Trophoblast cell (in vitro differentiated cells and primary cell): ENCODE data around the gene CCNI.

Experiments used
- DNase-seq, 2 donors: peaks; one replicate each; pipeline ENCODE4 v3.0.0-alpha.2; 2016
- H2AFZ ChIP-seq: 2 replicates; pipeline ENCODE4 v1.6.1; 2013; ENCODE audit warnings: low read length, moderate library complexity, mild to moderate bottlenecking; ENCODE audit not compliant: insufficient read depth, poor library complexity
- H2AK5ac ChIP-seq: 2 replicates; pipeline ENCODE4 v1.6.1; 2013; ENCODE audit warnings: mild to moderate bottlenecking, low read length
- H2BK120ac ChIP-seq: 2 replicates; pipeline ENCODE4 v1.6.1; 2013; ENCODE audit warnings: low read length, mild to moderate bottlenecking, moderate library complexity; ENCODE audit not compliant: insufficient read depth, poor library complexity
- H2BK12ac ChIP-seq: 2 replicates; pipeline ENCODE4 v1.6.1; 2013; ENCODE audit warnings: mild to moderate bottlenecking, low read length, moderate library complexity
- H2BK5ac ChIP-seq: 2 replicates; pipeline ENCODE4 v1.6.1; 2013; ENCODE audit warnings: low read length, low read depth, moderate library complexity, mild to moderate bottlenecking; ENCODE audit not compliant: poor library complexity
- H3K14ac ChIP-seq: 2 replicates; pipeline ENCODE4 v1.6.1; 2013; ENCODE audit warnings: mild to moderate bottlenecking, low read length
- H3K18ac ChIP-seq: 2 replicates; pipeline ENCODE4 v1.6.1; 2013; ENCODE audit warnings: mild to moderate bottlenecking, low read length
- H3K23ac ChIP-seq: 2 replicates; pipeline ENCODE4 v1.6.1; 2013; ENCODE audit warnings: low read length
- H3K27ac ChIP-seq: 2 replicates; pipeline ENCODE4 v1.5.1; 2013; ENCODE audit warnings: low read depth, mild to moderate bottlenecking, inconsistent platforms, low read length, moderate library complexity
- H3K27me3 ChIP-seq: 2 replicates; pipeline ENCODE4 v1.6.1; 2013; ENCODE audit warnings: inconsistent platforms, mild to moderate bottlenecking, low read length, moderate library complexity; ENCODE audit not compliant: insufficient read depth
- H3K36me3 ChIP-seq, 2 experiments: 1 replicate in 1 of 2; 2 replicates in 1 of 2; pipeline ENCODE4 v1.6.1; 2013; ENCODE audit warnings: low read length in 2 of 2, mild to moderate bottlenecking in 2 of 2, moderate library complexity in 1 of 2; ENCODE audit not compliant: insufficient read depth in 2 of 2, control insufficient read depth in 1 of 2
- H3K4ac ChIP-seq: 2 replicates; pipeline ENCODE4 v1.6.1; 2013; ENCODE audit warnings: low read depth, mild to moderate bottlenecking, low read length, moderate library complexity
- H3K4me1 ChIP-seq, 2 experiments: 1 replicate in 1 of 2; 2 replicates in 1 of 2; pipeline ENCODE4 v1.6.1; 2013; ENCODE audit warnings: low read length in 2 of 2, mild to moderate bottlenecking in 2 of 2, moderate library complexity in 1 of 2; ENCODE audit not compliant: insufficient read depth in 2 of 2, control insufficient read depth in 1 of 2
- H3K4me2 ChIP-seq: 2 replicates; pipeline ENCODE4 v1.6.1; 2013; ENCODE audit warnings: inconsistent platforms, mild to moderate bottlenecking, low read length, moderate library complexity
- H3K4me3 ChIP-seq: 2 replicates; pipeline ENCODE4 v1.5.1; 2013; ENCODE audit warnings: mild to moderate bottlenecking, low read depth, low read length, inconsistent platforms
- H3K79me1 ChIP-seq: one replicate; pipeline ENCODE4 v1.6.1; 2013; ENCODE audit warnings: low read length
- H3K79me2 ChIP-seq: 2 replicates; pipeline ENCODE4 v1.6.1; 2013; ENCODE audit warnings: low read length, mild to moderate bottlenecking; ENCODE audit not compliant: control insufficient read depth, insufficient read depth, poor library complexity
- H3K9ac ChIP-seq: 2 replicates; pipeline ENCODE4 v1.6.1; 2013; ENCODE audit warnings: mild to moderate bottlenecking, low read length
- H3K9me3 ChIP-seq: 2 replicates; pipeline ENCODE4 v1.6.1; 2013; ENCODE audit warnings: low read depth, mild to moderate bottlenecking, control low read depth, inconsistent platforms, low read length; ENCODE audit not compliant: insufficient read depth
- H4K12ac ChIP-seq: 2 replicates; pipeline ENCODE4 v1.6.1; 2013; ENCODE audit warnings: low read depth, mild to moderate bottlenecking, low read length, moderate library complexity
- H4K8ac ChIP-seq: 2 replicates; pipeline ENCODE4 v1.6.1; 2013; ENCODE audit warnings: low read depth, mild to moderate bottlenecking, low read length, moderate library complexity
- H4K91ac ChIP-seq: one replicate; pipeline ENCODE4 v1.6.1; 2013; ENCODE audit warnings: low read depth, mild to moderate bottlenecking, low read length, moderate library complexity
- WGBS: extraction: QIAGEN DNeasy Blood & Tissue Kit; methylation state at CpG from one replicate; pipeline ENCODE4 v1.1.7; 2013; ENCODE audit warnings: missing lambda C conversion rate; ENCODE audit not compliant: insufficient read length, insufficient coverage; ENCODE audit errors: extremely low coverage; 5-methylcytosine and 5-hydroxymethylcytosine counted together

Gene CCNI

GRCh38 chr4:77110730-77111129 lies 34.9 kb upstream of the CCNI start:
- H3K4me3 ChIP-seq = no peak overlapping the region
- H3K4ac ChIP-seq = no peak overlapping the region
- H3K4me1 ChIP-seq = no peaks in the 10 kb centered on the region
- no peak overlapping the region for H4K91ac ChIP-seq
- no peak overlapping the region for H2BK5ac ChIP-seq
- no peak overlapping the region for H3K18ac ChIP-seq
- H3K23ac ChIP-seq = no peak overlapping the region
- no peaks in the 10 kb centered on the region for H3K36me3 ChIP-seq
- no peak overlapping the region for H2AK5ac ChIP-seq
- H4K12ac ChIP-seq = no peak overlapping the region
- H3K9ac ChIP-seq = no peak overlapping the region
- WGBS = no CpG with 5 or more reads among the region's 1 CpG
- no peaks in the 10 kb centered on the region for H3K27me3 ChIP-seq
- H3K27ac ChIP-seq = no peak overlapping the region
- no peaks in the 10 kb centered on the region for H3K9me3 ChIP-seq
- no peak for DNase-seq
- no peak overlapping the region for H2BK120ac ChIP-seq
- no peaks in the 10 kb centered on the region for H3K79me1 ChIP-seq
- H3K79me2 ChIP-seq = no peaks in the 10 kb centered on the region
- H2AFZ ChIP-seq = no peak overlapping the region
- no peak overlapping the region for H2BK12ac ChIP-seq
- no peak overlapping the region for H3K14ac ChIP-seq
- H3K4me2 ChIP-seq = no peak overlapping the region
- H4K8ac ChIP-seq = no peak overlapping the region

- Histone ChIP-seq H4K8ac (no peak overlapping the region), H2BK5ac (no peak overlapping the region), H3K79me2 (no peaks in the 10 kb centered on the region), H3K23ac (no peak overlapping the region), H3K18ac (no peak overlapping the region), H3K79me1 (peaks cover 2% of the 10 kb centered on the region), H3K9ac (no peak overlapping the region), H3K4me1 (peaks cover 2 to 3% of the 10 kb centered on the region in 2 experiments), H3K14ac (no peak overlapping the region), H3K4me2 (no peak overlapping the region), H3K9me3 (no peaks in the 10 kb centered on the region), H3K36me3 (no peaks in the 10 kb centered on the region), H4K91ac (no peak overlapping the region), H3K27ac (no peak overlapping the region), H3K4ac (no peak overlapping the region), H2AK5ac (no peak overlapping the region), H3K27me3 (no peaks in the 10 kb centered on the region), H2AFZ (no peak overlapping the region), H4K12ac (no peak overlapping the region), H3K4me3 (no peak overlapping the region), H2BK120ac (no peak overlapping the region), H2BK12ac (peak overlapping the region; percentile 59)
- no peak for DNase-seq
- WGBS = no CpG with 5 or more reads among the region's 8 CpGs
Measured at GRCh38 chr4:77104791-77105540, 29.2 kb upstream of the CCNI start.

GRCh38 chr4:77104388-77104787 lies 28.6 kb upstream of the CCNI start:
- no peak overlapping the region for H3K9ac ChIP-seq
- no peak overlapping the region for H4K12ac ChIP-seq
- no peak overlapping the region for H3K4me3 ChIP-seq
- H2BK120ac ChIP-seq = no peak overlapping the region
- no peak overlapping the region for H3K27ac ChIP-seq
- no peaks in the 10 kb centered on the region for H3K9me3 ChIP-seq
- no CpG with 5 or more reads among the region's 1 CpG for WGBS
- no peak overlapping the region for H3K4me2 ChIP-seq
- H3K79me2 ChIP-seq = no peaks in the 10 kb centered on the region
- no peaks in the 10 kb centered on the region for H3K36me3 ChIP-seq
- peaks cover 2% of the 10 kb centered on the region for H3K79me1 ChIP-seq
- no peak overlapping the region for H2BK12ac ChIP-seq
- no peak overlapping the region for H3K14ac ChIP-seq
- H3K27me3 ChIP-seq = no peaks in the 10 kb centered on the region
- no peak overlapping the region for H3K23ac ChIP-seq
- no peak overlapping the region for H3K18ac ChIP-seq
- no peak for DNase-seq
- no peak overlapping the region for H3K4ac ChIP-seq
- peaks cover 2 to 3% of the 10 kb centered on the region in 2 experiments for H3K4me1 ChIP-seq
- H4K8ac ChIP-seq = no peak overlapping the region
- no peak overlapping the region for H2AFZ ChIP-seq
- H2BK5ac ChIP-seq = no peak overlapping the region
- H2AK5ac ChIP-seq = no peak overlapping the region
- H4K91ac ChIP-seq = no peak overlapping the region

- no peak overlapping the region for H3K23ac ChIP-seq
- no peak for DNase-seq
- H3K9me3 ChIP-seq = no peaks in the 10 kb centered on the region
- H4K91ac ChIP-seq = no peak overlapping the region
- H3K9ac ChIP-seq = no peak overlapping the region
- no peak overlapping the region for H3K14ac ChIP-seq
- no peak overlapping the region for H4K12ac ChIP-seq
- H2AK5ac ChIP-seq = no peak overlapping the region
- no peak overlapping the region for H3K4ac ChIP-seq
- H3K4me2 ChIP-seq = no peak overlapping the region
- no peak overlapping the region for H3K18ac ChIP-seq
- H4K8ac ChIP-seq = no peak overlapping the region
- H2BK5ac ChIP-seq = no peak overlapping the region
- no peak overlapping the region for H3K27ac ChIP-seq
- no peak overlapping the region for H2BK120ac ChIP-seq
- no peaks in the 10 kb centered on the region for H3K79me2 ChIP-seq
- no peaks in the 10 kb centered on the region for H3K36me3 ChIP-seq
- H3K4me3 ChIP-seq = no peak overlapping the region
- H2AFZ ChIP-seq = no peak overlapping the region
- H3K79me1 ChIP-seq = peaks cover 5% of the 10 kb centered on the region
- peaks cover 2 to 3% of the 10 kb centered on the region in 2 experiments for H3K4me1 ChIP-seq
- WGBS = no CpG with 5 or more reads among the region's 2 CpGs
- no peak overlapping the region for H2BK12ac ChIP-seq
- H3K27me3 ChIP-seq = no peaks in the 10 kb centered on the region
Measured at GRCh38 chr4:77100234-77100633, 24.4 kb upstream of the CCNI start.
